Small intestine (tissue), 7 donors: Measurements from ENCODE around the gene ARL4C. TPM values are rescaled to one million over a fixed set of nuclear protein-coding genes. Genes with fewer than 3 reads are reported as not detected.
A peak's percentile ranks its signal among the peaks of the same experiment; 100 is the strongest.

Experiments used
- DNase-seq, 2 donors: peaks; one replicate each; pipeline versions ENCODE4 v3.0.0 to v3.0.0-alpha.2; 2013
- FAIRE-seq: peaks from 2 replicates; lab custom pipeline; 2012; peaks lifted over from hg19 to GRCh38; lab: Jason Lieb, UNC
- H3K27ac ChIP-seq, 3 donors: one replicate each; pipeline ENCODE4 v1.5.1; 2013; ENCODE audit warnings: low read length in 2 of 3, mild to moderate bottlenecking in 2 of 3, control low read depth in 1 of 3, inconsistent platforms in 1 of 3, low read depth in 1 of 3, moderate library complexity in 1 of 3
- H3K27me3 ChIP-seq, 3 donors: one replicate each; pipeline ENCODE4 v1.6.1; 2013; ENCODE audit warnings: low read length in 3 of 3, inconsistent platforms in 1 of 3; ENCODE audit not compliant: control insufficient read depth in 3 of 3, insufficient read depth in 3 of 3
- H3K36me3 ChIP-seq, 3 donors: one replicate each; pipeline ENCODE4 v1.6.1; 2013; ENCODE audit warnings: low read length in 3 of 3, inconsistent platforms in 1 of 3, low read depth in 1 of 3, mild to moderate bottlenecking in 1 of 3, moderate library complexity in 1 of 3; ENCODE audit not compliant: control insufficient read depth in 3 of 3, insufficient read depth in 2 of 3
- H3K4me1 ChIP-seq, 3 donors: one replicate each; pipeline ENCODE4 v1.6.1; 2013; ENCODE audit warnings: low read length in 2 of 3, inconsistent platforms in 1 of 3, low read depth in 1 of 3, mild to moderate bottlenecking in 1 of 3, moderate library complexity in 1 of 3; ENCODE audit not compliant: control insufficient read depth in 3 of 3, insufficient read depth in 2 of 3
- H3K4me3 ChIP-seq, 3 donors: one replicate each; pipeline ENCODE4 v1.5.1; 2013; ENCODE audit warnings: low read length in 3 of 3, control low read depth in 1 of 3, inconsistent platforms in 1 of 3, low read depth in 1 of 3, mild to moderate bottlenecking in 1 of 3, moderate library complexity in 1 of 3
- H3K9me3 ChIP-seq, 2 donors: one replicate each; pipeline ENCODE4 v1.6.1; 2013; ENCODE audit warnings: low read depth in 1 of 2, low read length in 1 of 2; ENCODE audit not compliant: control insufficient read depth in 2 of 2, insufficient read depth in 1 of 2
- WGBS, 3 donors: extraction: QIAGEN DNeasy Blood & Tissue Kit; methylation state at CpG; one replicate each; pipeline ENCODE4 v1.1.7; 2013; 5-methylcytosine and 5-hydroxymethylcytosine counted together
- polyA plus RNA-seq, 4 donors: library from polyadenylated mRNA; stranded (reverse) in 3 of 4; unstranded in 1 of 4; fragments of 200-250 nt in 3 of 4; fragments of 120-200 nt in 1 of 4; gene quantifications; one replicate each; pipeline versions ENCODE4 v1.2.1 to v1.2.3, GENCODE V29; 2013
- donor health status: healthy with polysubstance abuse.
- donor health status: control.
- donor health status: control.
- donor health status: Bipolar disorder and iron deficiency.
- donor health status: healthy.

ARL4C gene
- polyA plus RNA-seq, 4 donors, result 1.3 to 6.3 (median 5.2) TPM

DNA sequence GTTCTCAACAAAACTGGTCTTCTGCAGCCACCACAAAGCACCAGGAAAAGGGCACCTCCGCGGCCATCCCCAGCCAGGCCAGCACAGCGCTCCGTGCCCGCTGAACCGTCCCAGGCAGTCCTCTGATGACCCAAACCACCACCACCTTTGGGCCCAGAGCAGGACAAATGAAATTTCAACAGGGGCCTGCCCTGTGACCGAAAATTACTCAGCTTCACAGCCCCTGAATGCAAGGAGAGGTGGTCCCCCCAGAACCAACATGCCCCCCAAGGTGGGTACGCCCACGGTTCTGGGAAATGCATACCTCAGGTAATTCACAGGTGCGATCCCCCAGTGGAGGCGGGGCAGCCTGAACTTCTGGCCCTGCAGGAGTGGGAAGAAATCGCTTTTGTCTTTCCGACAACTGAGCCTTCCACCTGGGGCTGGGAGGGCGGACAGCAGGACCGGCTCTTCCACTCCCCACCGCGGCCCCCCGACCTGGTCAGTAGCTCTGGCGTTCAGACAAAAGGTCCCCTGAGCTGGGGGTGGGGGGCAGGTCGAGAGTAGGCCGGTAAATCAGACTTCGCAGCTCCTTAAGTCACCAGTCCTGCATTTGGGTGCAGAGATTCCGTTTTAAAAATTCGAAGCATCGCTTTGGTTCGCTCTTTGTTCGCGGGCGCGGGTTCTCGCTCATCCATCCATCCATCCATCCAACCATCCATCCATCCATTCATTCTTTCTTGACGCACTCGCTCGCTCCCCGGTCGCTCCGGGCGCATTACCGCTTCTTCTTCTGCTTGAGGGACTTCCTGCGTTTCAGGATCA, 1.4 kb downstream of the ARL4C start:
- Histone ChIP-seq H3K27me3 (peaks cover 0 to 30% (median 2%) of the 10 kb centered on the region in 3 donors), H3K27ac (peak overlapping the region in 2 of 3 donors; percentile 67 to 84), H3K4me1 (peaks cover 0 to 10% (median 0%) of the 10 kb centered on the region in 3 donors), H3K9me3 (peaks cover 0 to 3% of the 10 kb centered on the region in 2 donors), H3K4me3 (peak overlapping the region; percentile 54 to 75 (median 59)), H3K36me3 (no peaks in the 10 kb centered on the region)
- FAIRE-seq (no peak), DNase-seq (peak in 1 of 2 donors; percentile 19)
- 6 to 9% (median 8%) methylated on average over 38 to 40 of the region's 40 CpGs for WGBS, 3 donors

GRCh38 chr2:234494361-234495250, 2.3 kb downstream of the ARL4C start:
- Histone ChIP-seq H3K4me1 (peaks cover 0 to 10% (median 0%) of the 10 kb centered on the region in 3 donors), H3K4me3 (peak overlapping the region; percentile 54 to 75 (median 59)), H3K36me3 (no peaks in the 10 kb centered on the region), H3K27ac (peak overlapping the region in 2 of 3 donors; percentile 67 to 84), H3K9me3 (peaks cover 0 to 3% of the 10 kb centered on the region in 2 donors), H3K27me3 (peaks cover 0 to 30% (median 2%) of the 10 kb centered on the region in 3 donors)
- WGBS, 3 donors, result 9 to 31% (median 16%) methylated on average over 9 of the region's 9 CpGs
- FAIRE-seq (no peak), DNase-seq (no peak)

- peak overlapping the region in 2 of 3 donors; percentile 1 to 53 for H3K27ac ChIP-seq
- H3K9me3 ChIP-seq, result peaks cover 0 to 3% of the 10 kb centered on the region in 2 donors
- FAIRE-seq (no peak), DNase-seq (no peak)
- no peaks in the 10 kb centered on the region for H3K36me3 ChIP-seq
- peaks cover 0 to 30% (median 2%) of the 10 kb centered on the region in 3 donors for H3K27me3 ChIP-seq
- 63 to 74% (median 65%) methylated on average over 4 of the region's 4 CpGs for WGBS, 3 donors
- peak overlapping the region in 2 of 3 donors; percentile 8 to 38 for H3K4me3 ChIP-seq
- peaks cover 0 to 10% (median 0%) of the 10 kb centered on the region in 3 donors for H3K4me1 ChIP-seq
Measured at GRCh38 chr2:234493796-234494195, 3.1 kb downstream of the ARL4C start.

DNA sequence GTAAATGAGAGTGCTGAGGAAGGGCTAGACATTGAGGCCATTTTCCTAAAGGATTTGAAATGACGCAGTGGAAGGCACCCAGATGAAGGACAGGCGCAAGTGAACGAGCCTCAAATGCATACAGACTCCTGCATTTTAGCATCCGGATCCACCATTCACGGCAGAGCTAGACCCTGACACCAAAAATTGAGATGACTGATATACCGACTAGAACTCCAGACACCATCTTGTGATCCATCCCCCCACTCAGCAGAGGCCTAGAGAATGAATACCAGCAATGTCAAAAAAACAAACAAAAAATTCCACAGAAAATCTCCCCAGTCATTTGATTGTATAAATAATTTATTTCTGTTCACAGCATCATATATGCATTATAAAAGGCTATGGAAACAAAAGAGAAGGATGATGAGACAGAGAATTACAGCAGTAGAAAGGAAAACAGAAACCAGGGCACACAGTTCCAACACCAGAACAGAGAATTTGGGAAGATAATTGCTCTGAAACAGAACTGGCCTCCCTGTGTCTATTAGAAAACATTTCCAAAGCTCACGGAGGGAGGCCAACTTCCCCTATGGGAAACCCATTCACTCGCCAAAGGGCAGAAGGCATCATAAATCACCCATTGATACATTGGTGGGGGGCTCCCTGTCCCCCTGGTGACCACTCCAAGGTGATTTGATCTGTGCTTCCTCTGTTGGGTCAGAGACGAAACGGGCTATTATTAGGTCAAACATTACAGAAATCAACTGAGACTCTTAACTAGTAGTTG, 4.0 kb downstream of the ARL4C start:
- DNase-seq, result no peak
- Histone ChIP-seq H3K36me3 (no peaks in the 10 kb centered on the region), H3K4me1 (peaks cover 0 to 10% (median 0%) of the 10 kb centered on the region in 3 donors), H3K27ac (peak overlapping the region in 1 of 3 donors; percentile 73), H3K4me3 (peak overlapping the region in 2 of 3 donors; percentile 22 to 26), H3K9me3 (peaks cover 0 to 3% of the 10 kb centered on the region in 2 donors), H3K27me3 (peaks cover 0 to 30% (median 2%) of the 10 kb centered on the region in 3 donors)
- no peak for FAIRE-seq
- 78 to 84% (median 78%) methylated on average over 10 of the region's 10 CpGs for WGBS, 3 donors

DNA sequence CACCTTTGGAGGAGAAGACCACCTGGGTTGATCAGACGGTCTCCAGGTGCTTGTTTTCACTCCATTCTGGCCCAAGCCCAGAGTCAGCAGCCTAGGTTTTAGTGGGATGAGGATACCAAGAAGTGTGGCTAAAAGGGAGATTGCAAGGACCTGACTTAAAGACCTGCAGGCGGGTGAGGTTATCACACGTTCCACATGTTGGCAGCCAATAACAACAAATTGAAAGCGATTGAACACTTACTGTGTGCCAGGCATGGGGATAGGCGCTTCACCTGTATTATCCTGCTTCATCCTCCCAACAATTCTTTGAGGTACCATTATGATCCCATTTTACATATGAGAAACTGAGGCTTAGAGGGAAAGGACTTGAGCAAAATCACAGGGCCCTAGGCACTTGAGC, 5.0 kb downstream of the ARL4C start:
- no peak for FAIRE-seq
- WGBS, 3 donors, result 81 to 89% (median 82%) methylated on average over 5 of the region's 5 CpGs
- Histone ChIP-seq H3K27ac (peak overlapping the region in 1 of 3 donors; percentile 60), H3K27me3 (peaks cover 0 to 30% (median 2%) of the 10 kb centered on the region in 3 donors), H3K4me1 (peaks cover 0 to 10% (median 0%) of the 10 kb centered on the region in 3 donors), H3K4me3 (no peak overlapping the region), H3K36me3 (no peaks in the 10 kb centered on the region), H3K9me3 (peaks cover 0 to 4% of the 10 kb centered on the region in 2 donors)
- no peak for DNase-seq

DNA sequence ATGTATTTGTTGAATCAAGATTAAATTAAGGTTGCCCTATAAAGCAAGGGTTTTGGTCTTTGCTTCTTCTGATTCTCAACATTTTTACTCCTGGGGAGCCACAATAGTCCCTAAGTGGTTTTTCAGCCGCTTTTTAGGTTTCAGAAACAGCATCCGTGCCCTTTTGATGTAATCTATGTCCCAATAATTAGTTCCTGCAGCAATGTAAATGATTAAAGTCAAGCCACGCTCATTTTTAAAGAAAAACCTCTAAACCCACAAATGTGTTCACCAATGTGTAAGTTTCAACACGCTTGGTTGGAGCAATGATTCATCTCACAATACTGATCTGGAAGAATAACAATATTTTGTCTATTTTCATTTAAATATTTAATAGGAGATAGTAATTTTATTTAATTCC, 5.6 kb downstream of the ARL4C start:
- H3K9me3 ChIP-seq, result peaks cover 0 to 7% of the 10 kb centered on the region in 2 donors
- 63 to 81% (median 78%) methylated on average over 4 of the region's 4 CpGs for WGBS, 3 donors
- H3K27ac ChIP-seq, result peak overlapping the region in 2 of 3 donors; percentile 37 to 53

DNA sequence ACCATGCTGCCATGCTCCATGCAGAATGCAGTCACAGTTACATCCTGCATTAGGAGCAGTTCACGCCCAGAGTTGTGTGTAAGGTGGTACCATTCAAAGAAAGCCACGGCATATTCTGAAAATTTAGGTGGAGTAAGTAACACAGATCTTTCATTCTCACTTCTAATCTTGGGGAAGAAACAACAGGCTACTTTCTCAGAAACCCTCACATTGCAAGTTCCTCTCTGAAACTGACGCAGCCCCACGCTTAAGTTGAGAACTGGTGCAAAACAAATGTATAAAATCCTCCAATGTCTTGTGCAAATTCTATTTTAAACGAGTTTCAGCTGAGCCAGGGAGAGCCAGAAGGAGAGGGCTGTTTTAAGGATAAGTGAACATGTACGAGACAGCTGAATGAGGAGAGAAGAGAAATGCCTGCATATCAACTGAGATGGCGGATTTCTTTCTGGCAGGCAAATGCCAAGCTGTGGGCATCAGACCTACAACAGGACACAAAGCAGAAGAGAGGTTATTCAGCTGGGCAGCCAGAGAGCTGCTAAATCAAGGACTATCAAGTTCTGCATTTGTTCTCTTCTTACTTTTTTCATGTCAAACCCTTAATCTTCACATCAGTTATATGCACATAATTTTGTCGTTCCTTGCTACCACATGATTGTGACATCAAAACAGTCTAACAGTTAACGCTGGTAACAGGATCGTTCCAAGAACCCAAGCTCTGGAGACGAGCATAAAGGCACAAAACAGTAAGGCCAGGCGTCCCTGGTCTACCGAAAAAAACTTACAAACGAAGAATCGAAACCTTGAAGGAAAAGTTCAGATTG, 6.4 kb downstream of the ARL4C start:
- DNase-seq (no peak), FAIRE-seq (no peak)
- Histone ChIP-seq H3K9me3 (peaks cover 0 to 6% of the 10 kb centered on the region in 2 donors), H3K4me1 (peaks cover 0 to 2% (median 0%) of the 10 kb centered on the region in 3 donors), H3K36me3 (no peaks in the 10 kb centered on the region), H3K27ac (peak overlapping the region in 2 of 3 donors; percentile 37 to 53), H3K4me3 (no peak overlapping the region), H3K27me3 (peaks cover 0 to 21% (median 2%) of the 10 kb centered on the region in 3 donors)
- whole genome bisulfite sequencing, 3 donors, result 62 to 78% (median 70%) methylated on average over 15 of the region's 15 CpGs

More for the DNA sequence above, 5.6 kb downstream of the ARL4C start:
- no peaks in the 10 kb centered on the region for H3K36me3 ChIP-seq
- no peak overlapping the region for H3K4me3 ChIP-seq
- no peak for DNase-seq
- H3K4me1 ChIP-seq, result peaks cover 0 to 10% (median 0%) of the 10 kb centered on the region in 3 donors
- no peak for FAIRE-seq
- H3K27me3 ChIP-seq, result peaks cover 0 to 29% (median 2%) of the 10 kb centered on the region in 3 donors
